SW480 (cell line): Measurements from ENCODE around the gene SPATA12.

Experiments
- DNase-seq: peaks from one replicate; pipeline ENCODE4 v3.0.0-alpha.2; 2016; ENCODE audit warnings: low spot score

Gene SPATA12

DNA sequence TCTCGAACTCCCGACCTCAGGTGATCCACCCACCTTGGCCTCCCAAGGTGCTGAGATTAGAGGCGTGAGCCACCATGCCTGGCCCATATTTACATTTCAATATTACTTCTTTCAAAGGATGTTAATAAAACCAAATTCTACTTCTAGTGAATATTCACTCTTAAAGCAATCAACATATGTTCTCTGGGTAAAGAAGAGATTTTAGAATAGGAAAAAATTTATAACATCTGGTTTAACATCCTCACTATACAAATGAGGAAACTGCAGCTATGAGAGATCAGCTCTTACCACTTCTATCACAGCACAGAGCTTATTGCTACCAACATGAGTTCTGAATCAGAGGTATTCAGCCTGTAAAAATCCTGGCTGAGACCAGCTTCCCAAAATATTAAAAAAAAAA is 56.0 kb downstream of the SPATA12 start:
- no peak for DNase-seq

DNA sequence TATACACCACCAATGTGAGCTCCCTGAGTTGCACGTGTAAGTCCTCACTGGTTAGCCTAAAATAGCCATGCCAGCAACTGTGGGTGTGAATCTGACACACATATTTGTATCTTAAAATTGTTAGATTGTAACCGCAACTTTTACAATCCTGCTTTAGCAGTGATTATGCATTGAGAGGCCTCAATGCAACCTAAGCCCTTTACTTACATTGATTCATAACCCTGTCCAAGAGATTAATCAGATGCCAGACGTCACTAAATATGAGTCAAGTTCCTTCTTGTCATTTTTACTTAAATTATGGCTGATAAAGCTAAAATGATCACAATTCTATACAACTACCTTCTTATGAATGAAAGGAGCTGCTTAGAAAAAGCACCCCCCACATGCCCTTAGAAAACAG is 57.8 kb downstream of the SPATA12 start:
- DNase-seq, result no peak

DNA sequence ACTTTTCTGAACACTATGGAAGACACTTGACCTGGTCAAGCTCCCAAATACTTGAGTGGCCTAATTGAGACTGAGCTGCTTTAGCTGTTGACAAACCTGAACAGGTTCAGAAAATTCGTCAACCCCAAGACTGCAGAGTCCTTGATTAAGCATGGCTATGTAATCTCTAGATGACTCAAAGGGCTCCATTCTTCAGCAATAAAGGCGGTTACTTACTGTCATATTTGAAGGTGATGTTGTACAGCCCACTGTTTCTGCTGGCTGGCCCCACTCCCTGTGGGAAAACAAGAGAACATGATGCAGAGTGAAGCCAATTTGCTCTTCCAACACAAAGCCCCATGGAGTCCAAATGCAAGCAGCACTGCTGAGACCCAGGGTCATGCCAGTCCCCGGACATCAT is 59.6 kb downstream of the SPATA12 start:
- DNase-seq, result no peak

GRCh38 chr3:57120451-57121174 is 60.1 kb downstream of the SPATA12 start:
- DNase-seq, result no peak
